GM13977 (cell line): ENCODE measurements around the gene OSM.

Experiments used
- DNase-seq: peaks from one replicate; pipeline ENCODE4 v3.0.0; 2012; ENCODE audit warnings: low spot score
- in situ Hi-C: fragments of 300-500 bp; cut with MboI; formaldehyde crosslinking; loops from one replicate; pipeline ENCODE4 v1.12.0; 2022; ENCODE audit warnings: low sequenced_read_pairs, low pct_unique_long_range_greater_than_20kb, mixed read lengths, inconsistent platforms; ENCODE audit not compliant: unreplicated experiment
- TF ChIP-seq, protein P1 (sequence below): IDR thresholded peaks from 2 replicates; pipeline ENCODE4 v1.5.1; 2012; ENCODE audit warnings: mild to moderate bottlenecking, control low read depth; ENCODE audit not compliant: insufficient read depth; ENCODE audit errors: extremely low read depth, missing control alignments

Gene OSM

DNA sequence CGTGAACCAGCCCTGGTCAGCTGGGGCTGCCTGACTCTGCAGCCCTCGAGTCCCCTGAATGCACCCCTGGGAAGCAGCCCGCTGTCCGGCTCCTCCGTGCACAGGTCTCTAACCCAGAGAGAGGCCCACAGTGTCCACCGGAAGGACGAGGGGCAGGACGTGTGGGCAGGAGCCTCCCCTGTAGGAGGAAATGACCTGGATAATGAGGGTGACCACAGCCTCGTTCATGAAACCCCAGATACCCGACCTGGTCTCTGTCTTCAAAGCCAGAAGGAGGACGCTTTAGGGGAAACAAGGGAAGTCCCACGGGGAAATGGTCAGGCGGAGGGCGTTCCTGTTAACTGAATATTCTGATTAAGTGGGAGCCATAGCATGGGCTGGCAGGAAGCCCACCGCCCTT, 43.3 kb downstream of the OSM start:
- in situ Hi-C loops, result no loop called here
- no peak for DNase-seq
- TF ChIP-seq, protein P1, sequence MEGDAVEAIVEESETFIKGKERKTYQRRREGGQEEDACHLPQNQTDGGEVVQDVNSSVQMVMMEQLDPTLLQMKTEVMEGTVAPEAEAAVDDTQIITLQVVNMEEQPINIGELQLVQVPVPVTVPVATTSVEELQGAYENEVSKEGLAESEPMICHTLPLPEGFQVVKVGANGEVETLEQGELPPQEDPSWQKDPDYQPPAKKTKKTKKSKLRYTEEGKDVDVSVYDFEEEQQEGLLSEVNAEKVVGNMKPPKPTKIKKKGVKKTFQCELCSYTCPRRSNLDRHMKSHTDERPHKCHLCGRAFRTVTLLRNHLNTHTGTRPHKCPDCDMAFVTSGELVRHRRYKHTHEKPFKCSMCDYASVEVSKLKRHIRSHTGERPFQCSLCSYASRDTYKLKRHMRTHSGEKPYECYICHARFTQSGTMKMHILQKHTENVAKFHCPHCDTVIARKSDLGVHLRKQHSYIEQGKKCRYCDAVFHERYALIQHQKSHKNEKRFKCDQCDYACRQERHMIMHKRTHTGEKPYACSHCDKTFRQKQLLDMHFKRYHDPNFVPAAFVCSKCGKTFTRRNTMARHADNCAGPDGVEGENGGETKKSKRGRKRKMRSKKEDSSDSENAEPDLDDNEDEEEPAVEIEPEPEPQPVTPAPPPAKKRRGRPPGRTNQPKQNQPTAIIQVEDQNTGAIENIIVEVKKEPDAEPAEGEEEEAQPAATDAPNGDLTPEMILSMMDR, result no peak

DNA sequence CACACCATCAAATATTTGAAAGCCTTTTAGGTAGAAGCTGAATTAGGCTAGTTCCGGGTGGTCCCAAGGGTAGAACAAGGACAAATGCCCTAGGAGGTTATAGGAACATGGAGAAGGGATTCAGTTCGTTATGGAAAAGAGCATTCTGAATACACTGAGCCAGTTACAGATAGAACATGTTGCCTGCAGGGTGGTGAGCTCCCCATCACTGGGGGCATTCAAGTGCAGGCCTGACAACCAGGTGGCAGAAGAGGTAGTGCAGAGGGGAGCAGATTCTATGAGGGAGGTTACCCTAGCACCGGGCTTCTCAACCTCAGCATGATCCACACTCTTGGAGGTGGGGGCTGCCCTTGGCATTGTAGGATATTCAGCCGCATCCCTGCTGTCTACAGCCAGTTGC, 44.3 kb downstream of the OSM start:
- no peak for DNase-seq
- in situ Hi-C loops, result no loop called here
- TF ChIP-seq, protein P1, result no peak

DNA sequence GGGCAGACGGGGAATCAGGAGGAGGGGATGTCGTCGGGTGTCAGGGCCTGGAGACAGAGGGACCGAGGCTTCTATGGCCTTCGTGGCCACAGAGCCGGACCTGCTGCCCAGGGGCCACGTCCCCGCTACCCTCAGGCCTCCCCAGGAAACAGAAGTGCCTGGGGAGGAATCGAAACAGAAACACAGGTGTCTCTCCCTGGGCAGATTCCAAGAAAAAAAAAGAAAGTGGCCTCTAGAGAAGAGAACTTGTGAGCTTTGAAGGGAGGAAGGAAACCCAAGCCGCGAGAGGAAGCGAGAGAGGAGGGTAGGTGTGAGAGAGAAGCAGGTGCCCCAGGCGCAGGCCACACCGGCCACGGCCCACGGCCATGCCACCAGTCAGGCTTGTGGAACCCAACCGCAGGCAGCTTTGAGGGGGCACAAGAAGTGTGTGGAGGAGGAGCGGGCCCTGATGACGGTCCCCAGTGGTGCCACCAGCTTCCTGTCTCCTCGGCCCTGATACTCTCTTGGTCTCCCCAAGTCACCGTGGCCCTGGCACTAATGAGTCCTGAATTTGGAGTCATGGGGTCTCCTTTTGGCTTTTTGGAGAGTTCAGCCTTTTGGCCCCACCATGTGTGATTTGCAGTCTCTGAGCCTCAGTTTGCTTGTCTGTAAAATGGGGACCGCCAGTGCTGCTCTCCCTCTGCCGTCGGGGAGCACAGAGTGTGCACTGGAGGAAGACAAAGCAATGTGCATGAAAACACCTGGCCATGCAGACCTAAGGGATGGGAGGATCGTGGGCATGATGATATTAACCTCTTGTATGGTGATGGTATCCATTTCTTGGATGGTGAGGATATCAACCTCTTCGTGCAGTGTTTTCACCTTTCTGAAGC, 45.3 kb downstream of the OSM start:
- peak; percentile 53 for DNase-seq
- TF ChIP-seq, protein P1, result no peak
- in situ Hi-C loops, result no loop called here

DNA sequence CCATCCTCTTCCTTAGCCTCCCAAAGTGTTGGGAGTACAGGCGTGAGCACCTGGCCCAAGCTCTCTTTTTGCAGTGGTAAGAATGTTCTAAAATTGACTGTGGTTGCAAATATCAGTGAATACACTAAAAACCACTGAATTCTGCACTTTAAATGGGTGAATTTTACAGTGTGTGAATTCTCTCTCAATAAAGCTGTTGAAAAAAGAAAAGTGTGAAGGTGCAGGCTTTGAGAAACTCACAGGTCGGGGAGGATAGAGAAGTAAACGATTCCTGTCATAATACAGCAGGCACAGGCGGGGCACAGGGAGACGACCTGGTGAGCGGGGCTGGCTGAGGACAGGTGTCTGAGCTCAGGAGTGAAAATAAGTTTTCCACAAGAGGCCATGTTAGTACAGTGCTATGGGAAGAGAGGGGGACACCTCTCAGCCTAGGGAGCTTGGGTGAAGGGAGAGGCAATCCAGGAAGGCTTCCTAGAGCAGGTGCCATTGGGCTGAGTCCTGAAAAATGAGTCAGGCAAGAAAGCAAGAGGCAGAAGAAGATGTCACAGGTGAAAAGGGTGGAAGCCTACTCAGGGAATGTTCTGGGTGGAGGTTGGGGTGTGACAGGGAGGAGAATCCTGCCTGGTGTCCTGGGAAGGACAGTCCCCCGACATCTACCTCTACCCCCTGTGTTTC, 46.2 kb downstream of the OSM start:
- TF ChIP-seq, protein P1, result no peak
- in situ Hi-C loops, result no loop called here

DNA sequence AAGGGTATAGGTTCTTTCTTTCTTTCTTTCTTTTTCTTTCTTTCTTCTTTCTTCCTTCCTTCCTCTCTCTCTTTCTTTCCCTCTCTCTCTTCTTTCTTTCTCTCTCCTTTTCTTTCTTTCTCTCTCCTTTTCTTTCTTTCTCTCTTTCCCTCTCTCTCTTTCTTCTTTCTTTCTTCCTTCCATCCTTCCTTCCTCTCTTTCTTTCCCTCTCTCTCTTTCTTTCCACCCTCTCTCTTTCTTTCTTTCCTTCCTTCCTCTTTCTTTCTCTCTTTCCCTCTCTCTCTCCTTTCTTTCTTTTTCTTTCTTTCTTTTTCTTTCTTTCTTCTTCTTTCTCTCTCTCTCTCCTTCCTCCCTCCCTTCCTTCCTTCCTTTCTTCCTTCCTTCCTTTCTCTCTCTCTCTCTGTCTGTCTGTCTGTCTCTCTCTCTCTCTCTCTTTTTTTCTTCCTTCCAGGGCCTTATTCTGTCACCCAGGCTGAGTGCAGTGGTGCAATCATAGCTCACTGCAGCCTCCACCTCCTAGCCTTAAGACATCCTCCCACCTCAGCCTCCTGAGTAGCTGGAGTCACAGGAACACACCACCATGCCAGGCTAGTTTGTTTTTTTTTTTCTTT, 46.9 kb downstream of the OSM start:
- TF ChIP-seq, protein P1, result no peak
- in situ Hi-C loops, result no loop called here
- DNase-seq, result no peak

More for the DNA sequence above, 46.2 kb downstream of the OSM start:
- DNase-seq, result no peak

DNA sequence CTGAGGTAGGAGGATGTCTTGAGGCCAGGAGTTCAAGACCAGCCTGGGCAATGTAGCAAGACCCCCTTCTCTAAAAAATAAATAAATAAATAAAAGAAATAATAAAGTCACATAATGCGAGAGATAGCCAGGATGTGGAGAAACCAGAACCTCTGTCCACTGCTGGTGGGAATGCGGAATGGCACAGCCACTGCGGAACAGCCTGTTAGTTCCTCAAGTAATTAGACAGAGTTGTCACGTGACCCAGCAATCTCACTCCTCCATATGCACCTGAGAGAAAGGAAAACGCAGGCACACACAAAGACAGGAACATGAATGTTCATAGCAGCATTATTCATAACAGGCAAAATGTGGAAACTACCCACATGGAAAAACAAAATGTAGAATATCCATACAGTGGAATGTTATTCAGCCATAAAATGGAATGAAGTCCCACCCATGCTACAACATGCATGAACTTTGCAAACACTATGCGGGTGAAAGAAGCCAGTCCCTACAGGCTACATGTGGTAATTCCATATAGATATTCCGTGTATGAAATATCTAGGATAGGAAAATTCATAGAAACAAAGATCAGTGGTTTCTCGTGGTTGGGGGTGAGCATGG, 47.5 kb downstream of the OSM start:
- TF ChIP-seq, protein P1, result no peak
- in situ Hi-C loops, result no loop called here
- no peak for DNase-seq
